ENCODE data around the gene PTPRG.

Gene PTPRG

GRCh38 chr3:61957259-61957658, 395.9 kb downstream of the PTPRG start:
- TF ChIP-seq EZH2phosphoT487 (IDR thresholded peaks at IDR 0.05; ENCODE audit: low read depth) (no peak), CTCF (IDR thresholded peaks at IDR 0.05; ENCODE audit: low read depth, low read length) (no peak)
- Histone ChIP-seq H3K36me3 (replicated peaks; ENCODE audit: low read depth, low read length) (no peaks in the 10 kb centered on the region), H3K9ac (ENCODE audit: low read length) (no peak overlapping the region), H3K4me3 (ENCODE audit: low read length) (no peak overlapping the region), H4K20me1 (ENCODE audit: insufficient read depth, low read length) (peaks cover 4% of the 10 kb centered on the region; the same call in 1 of the 2 replicates), H2AFZ (ENCODE audit: low read depth, low read length) (no peak overlapping the region), H3K27ac (ENCODE audit: low read length) (no peak overlapping the region), H3K4me1 (ENCODE audit: low read length) (no peaks in the 10 kb centered on the region), H3K9me3 (ENCODE audit: insufficient read depth, low read length) (no peaks in the 10 kb centered on the region), H3K4me2 (ENCODE audit: low read length) (no peak overlapping the region), H3K79me2 (ENCODE audit: low read length) (no peaks in the 10 kb centered on the region), H3K27me3 (ENCODE audit: low read depth, low read length) (no peaks in the 10 kb centered on the region)

GRCh38 chr3:61960976-61961375, 399.6 kb downstream of the PTPRG start:
- H3K4me1 ChIP-seq (ENCODE audit: low read length): no peaks in the 10 kb centered on the region
- TF ChIP-seq EZH2phosphoT487 (IDR thresholded peaks at IDR 0.05; ENCODE audit: low read depth): no peak
- TF ChIP-seq CTCF (IDR thresholded peaks at IDR 0.05; ENCODE audit: low read depth, low read length): no peak
- no peak overlapping the region for H3K9ac ChIP-seq (ENCODE audit: low read length)
- no peak overlapping the region for H3K27ac ChIP-seq (ENCODE audit: low read length)
- H3K4me3 ChIP-seq (ENCODE audit: low read length): no peak overlapping the region
- no peaks in the 10 kb centered on the region for H3K9me3 ChIP-seq (ENCODE audit: insufficient read depth, low read length)
- no peak overlapping the region for H3K4me2 ChIP-seq (ENCODE audit: low read length)
- H2AFZ ChIP-seq (ENCODE audit: low read depth, low read length): no peak overlapping the region
- peaks cover 4% of the 10 kb centered on the region; the same call in 1 of the 2 replicates for H4K20me1 ChIP-seq (ENCODE audit: insufficient read depth, low read length)
- no peaks in the 10 kb centered on the region for H3K27me3 ChIP-seq (ENCODE audit: low read depth, low read length)
- H3K79me2 ChIP-seq (ENCODE audit: low read length): no peaks in the 10 kb centered on the region
- no peaks in the 10 kb centered on the region for H3K36me3 ChIP-seq (replicated peaks; ENCODE audit: low read depth, low read length)

GRCh38 chr3:61961900-61962299, 400.5 kb downstream of the PTPRG start:
- H3K4me2 ChIP-seq (ENCODE audit: low read length): no peak overlapping the region
- no peak for TF ChIP-seq EZH2phosphoT487 (IDR thresholded peaks at IDR 0.05; ENCODE audit: low read depth)
- no peak for TF ChIP-seq CTCF (IDR thresholded peaks at IDR 0.05; ENCODE audit: low read depth, low read length)
- H3K27ac ChIP-seq (ENCODE audit: low read length): no peak overlapping the region
- H3K9ac ChIP-seq (ENCODE audit: low read length): no peak overlapping the region
- no peaks in the 10 kb centered on the region for H3K27me3 ChIP-seq (ENCODE audit: low read depth, low read length)
- no peaks in the 10 kb centered on the region for H3K36me3 ChIP-seq (replicated peaks; ENCODE audit: low read depth, low read length)
- no peak overlapping the region for H2AFZ ChIP-seq (ENCODE audit: low read depth, low read length)
- H3K4me3 ChIP-seq (ENCODE audit: low read length): no peak overlapping the region
- no peaks in the 10 kb centered on the region for H3K79me2 ChIP-seq (ENCODE audit: low read length)
- no peaks in the 10 kb centered on the region for H3K4me1 ChIP-seq (ENCODE audit: low read length)
- H4K20me1 ChIP-seq (ENCODE audit: insufficient read depth, low read length): peaks cover 4% of the 10 kb centered on the region; the same call in 1 of the 2 replicates
- no peaks in the 10 kb centered on the region for H3K9me3 ChIP-seq (ENCODE audit: insufficient read depth, low read length)

- no peak overlapping the region for H3K4me2 ChIP-seq (ENCODE audit: low read length)
- H4K20me1 ChIP-seq (ENCODE audit: insufficient read depth, low read length): peaks cover 4% of the 10 kb centered on the region; the same call in 1 of the 2 replicates
These were observed 403.2 kb downstream of the PTPRG start for GRCh38 chr3:61964566-61964965.

GRCh38 chr3:61965770-61966131, 404.4 kb downstream of the PTPRG start:
- Histone ChIP-seq H3K9me3 (ENCODE audit: insufficient read depth, low read length) (no peaks in the 10 kb centered on the region), H3K9ac (ENCODE audit: low read length) (no peak overlapping the region), H4K20me1 (ENCODE audit: insufficient read depth, low read length) (no peaks in the 10 kb centered on the region), H3K79me2 (ENCODE audit: low read length) (no peaks in the 10 kb centered on the region), H3K36me3 (replicated peaks; ENCODE audit: low read depth, low read length) (no peaks in the 10 kb centered on the region), H3K27ac (ENCODE audit: low read length) (no peak overlapping the region), H3K4me1 (ENCODE audit: low read length) (no peaks in the 10 kb centered on the region), H3K4me3 (ENCODE audit: low read length) (no peak overlapping the region), H3K4me2 (ENCODE audit: low read length) (no peak overlapping the region), H3K27me3 (ENCODE audit: low read depth, low read length) (no peaks in the 10 kb centered on the region), H2AFZ (ENCODE audit: low read depth, low read length) (no peak overlapping the region)
- TF ChIP-seq CTCF (IDR thresholded peaks at IDR 0.05; ENCODE audit: low read depth, low read length) (no peak), EZH2phosphoT487 (IDR thresholded peaks at IDR 0.05; ENCODE audit: low read depth) (no peak)

More at GRCh38 chr3:61964566-61964965, 403.2 kb downstream of the PTPRG start:
- Histone ChIP-seq H3K4me3 (ENCODE audit: low read length) (no peak overlapping the region), H3K9ac (ENCODE audit: low read length) (no peak overlapping the region), H3K27ac (ENCODE audit: low read length) (no peak overlapping the region), H2AFZ (ENCODE audit: low read depth, low read length) (no peak overlapping the region), H3K36me3 (replicated peaks; ENCODE audit: low read depth, low read length) (no peaks in the 10 kb centered on the region), H3K27me3 (ENCODE audit: low read depth, low read length) (no peaks in the 10 kb centered on the region), H3K79me2 (ENCODE audit: low read length) (no peaks in the 10 kb centered on the region), H3K9me3 (ENCODE audit: insufficient read depth, low read length) (no peaks in the 10 kb centered on the region), H3K4me1 (ENCODE audit: low read length) (no peaks in the 10 kb centered on the region)
- TF ChIP-seq EZH2phosphoT487 (IDR thresholded peaks at IDR 0.05; ENCODE audit: low read depth): no peak

Data from OCI-LY3 (cell line).